Spleen (tissue), 7 donors: ENCODE results near the gene APOBEC3F.
A peak's percentile ranks its signal among the peaks of the same experiment; 100 is the strongest.

Experiments used
- POLR2A ChIP-seq, 3 donors: fragments of 450-650 bp; IDR thresholded peaks; one replicate each; pipeline ENCODE4 v1.5.1; 2017; ENCODE audit warnings: antibody characterized with exemption in 3 of 3, mild to moderate bottlenecking in 1 of 3
- POLR2AphosphoS5 ChIP-seq, 3 donors: sonication (generic); formaldehyde crosslinking; IDR thresholded peaks; one replicate each; pipeline ENCODE4 v1.5.1; 2017; ENCODE audit warnings: antibody characterized with exemption in 3 of 3
- TF ChIP-seq, protein P1 (sequence below), 11 experiments: fragments of 200-600 bp in 7 of 11; fragments of 450-650 bp in 4 of 11; sonication (generic) in 4 of 11; IDR thresholded peaks in 8 of 11; conservative IDR thresholded peaks in 3 of 11; 1 replicate in 7 of 11; 2 replicates in 4 of 11; pipeline versions ENCODE4 v1.4.0 to v1.8.0; 2016 to 2021; ENCODE audit warnings: antibody characterized with exemption in 11 of 11, inconsistent platforms in 4 of 11, mild to moderate bottlenecking in 1 of 11
- donor health status: DM: no; HTN: no; CAD: no; lungs with moderate emphysema.
- donor health status: DM: no; HTN: no; CAD: no.
- donor health status: DM: no; HTN: no; CAD: no.

DNA sequence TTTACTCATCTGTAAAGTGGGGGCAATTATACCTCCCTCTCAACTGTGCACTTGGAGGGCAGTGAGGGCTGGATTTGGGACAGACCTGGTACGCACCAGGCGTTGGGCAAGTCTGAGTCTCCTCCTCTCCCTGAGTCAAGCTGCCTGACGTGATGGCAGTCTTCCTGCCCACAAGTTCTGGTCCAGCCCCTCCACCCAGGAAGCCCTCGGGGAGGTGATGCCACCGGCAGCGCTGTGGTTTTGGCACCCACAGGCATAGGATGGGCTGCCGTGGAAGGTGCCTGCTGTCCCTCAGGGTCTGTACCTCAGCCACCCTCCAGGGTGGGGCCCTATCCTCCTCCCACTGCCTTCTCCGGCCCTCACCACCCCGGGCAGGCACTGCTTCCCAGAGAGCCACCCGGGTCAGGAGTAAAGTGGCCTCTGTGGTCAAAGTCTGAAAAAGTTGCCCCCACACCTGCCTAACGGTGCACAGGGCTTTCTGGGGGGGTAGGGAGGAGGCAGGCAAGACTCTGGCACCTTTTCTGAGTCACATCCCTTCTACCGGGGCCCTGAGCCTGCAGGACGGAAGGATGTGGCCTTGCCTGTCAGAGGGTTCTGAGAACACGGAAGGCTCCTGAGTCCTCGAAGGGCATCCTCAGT, 49.9 kb downstream of the APOBEC3F start:
- peak; percentile 84 to 87 (median 86) for TF ChIP-seq POLR2AphosphoS5 (IDR thresholded peaks at IDR 0.05)
- TF ChIP-seq, protein P1, sequence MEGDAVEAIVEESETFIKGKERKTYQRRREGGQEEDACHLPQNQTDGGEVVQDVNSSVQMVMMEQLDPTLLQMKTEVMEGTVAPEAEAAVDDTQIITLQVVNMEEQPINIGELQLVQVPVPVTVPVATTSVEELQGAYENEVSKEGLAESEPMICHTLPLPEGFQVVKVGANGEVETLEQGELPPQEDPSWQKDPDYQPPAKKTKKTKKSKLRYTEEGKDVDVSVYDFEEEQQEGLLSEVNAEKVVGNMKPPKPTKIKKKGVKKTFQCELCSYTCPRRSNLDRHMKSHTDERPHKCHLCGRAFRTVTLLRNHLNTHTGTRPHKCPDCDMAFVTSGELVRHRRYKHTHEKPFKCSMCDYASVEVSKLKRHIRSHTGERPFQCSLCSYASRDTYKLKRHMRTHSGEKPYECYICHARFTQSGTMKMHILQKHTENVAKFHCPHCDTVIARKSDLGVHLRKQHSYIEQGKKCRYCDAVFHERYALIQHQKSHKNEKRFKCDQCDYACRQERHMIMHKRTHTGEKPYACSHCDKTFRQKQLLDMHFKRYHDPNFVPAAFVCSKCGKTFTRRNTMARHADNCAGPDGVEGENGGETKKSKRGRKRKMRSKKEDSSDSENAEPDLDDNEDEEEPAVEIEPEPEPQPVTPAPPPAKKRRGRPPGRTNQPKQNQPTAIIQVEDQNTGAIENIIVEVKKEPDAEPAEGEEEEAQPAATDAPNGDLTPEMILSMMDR (IDR thresholded peaks at IDR 0.05 in 8 of 11, conservative IDR thresholded peaks at IDR 0.05 in 3 of 11) = no peak
- TF ChIP-seq POLR2A (IDR thresholded peaks at IDR 0.05) = no peak
